ENCODE data around the gene PDSS2. TPM values are rescaled to one million over a fixed set of nuclear protein-coding genes. Genes with fewer than 3 reads are reported as not detected.

The PDSS2 gene
- total and polyA plus RNA-seq, 11 donors = 7.2 to 24.4 (median 14.4) TPM

DNA sequence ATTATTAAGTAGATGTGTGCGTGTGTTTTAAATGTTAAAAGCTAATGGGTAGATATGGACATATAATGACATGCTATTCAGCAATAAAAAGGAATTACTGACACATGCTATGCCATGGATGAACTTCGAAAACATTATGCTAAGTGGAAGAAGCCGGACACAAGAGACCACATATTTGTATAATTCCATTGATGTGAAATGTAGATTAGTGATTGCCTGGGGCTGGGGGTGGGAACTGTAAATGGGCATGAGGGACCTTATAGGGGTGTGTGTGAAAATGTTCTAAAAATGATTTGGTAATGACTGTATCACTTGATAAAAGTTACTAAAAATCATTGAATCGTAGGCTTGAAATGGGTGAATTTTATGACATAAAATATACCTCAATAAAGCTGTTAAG lies 239.5 kb downstream of the PDSS2 start:
- H3K4me1 ChIP-seq = peaks cover 0 to 2% (median 0%) of the 10 kb centered on the region in 12 donors
- no peaks in the 10 kb centered on the region for H3K36me3 ChIP-seq
- intact Hi-C loops (cut with DNase I) = no loop called here
- ATAC-seq = no peak
- no peaks in the 10 kb centered on the region for H3K27me3 ChIP-seq
- TF ChIP-seq POLR2A (IDR thresholded peaks at IDR 0.05) = no peak
- TF ChIP-seq, protein P1, sequence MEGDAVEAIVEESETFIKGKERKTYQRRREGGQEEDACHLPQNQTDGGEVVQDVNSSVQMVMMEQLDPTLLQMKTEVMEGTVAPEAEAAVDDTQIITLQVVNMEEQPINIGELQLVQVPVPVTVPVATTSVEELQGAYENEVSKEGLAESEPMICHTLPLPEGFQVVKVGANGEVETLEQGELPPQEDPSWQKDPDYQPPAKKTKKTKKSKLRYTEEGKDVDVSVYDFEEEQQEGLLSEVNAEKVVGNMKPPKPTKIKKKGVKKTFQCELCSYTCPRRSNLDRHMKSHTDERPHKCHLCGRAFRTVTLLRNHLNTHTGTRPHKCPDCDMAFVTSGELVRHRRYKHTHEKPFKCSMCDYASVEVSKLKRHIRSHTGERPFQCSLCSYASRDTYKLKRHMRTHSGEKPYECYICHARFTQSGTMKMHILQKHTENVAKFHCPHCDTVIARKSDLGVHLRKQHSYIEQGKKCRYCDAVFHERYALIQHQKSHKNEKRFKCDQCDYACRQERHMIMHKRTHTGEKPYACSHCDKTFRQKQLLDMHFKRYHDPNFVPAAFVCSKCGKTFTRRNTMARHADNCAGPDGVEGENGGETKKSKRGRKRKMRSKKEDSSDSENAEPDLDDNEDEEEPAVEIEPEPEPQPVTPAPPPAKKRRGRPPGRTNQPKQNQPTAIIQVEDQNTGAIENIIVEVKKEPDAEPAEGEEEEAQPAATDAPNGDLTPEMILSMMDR (IDR thresholded peaks at IDR 0.05) = no peak
- no peaks in the 10 kb centered on the region for H3K9me3 ChIP-seq
- no peak overlapping the region for H3K27ac ChIP-seq
- no peak for DNase-seq
- H3K4me3 ChIP-seq = no peak overlapping the region
- 97 to 99% (median 97%) methylated on average over 4 of the region's 4 CpGs for WGBS, 4 donors

DNA sequence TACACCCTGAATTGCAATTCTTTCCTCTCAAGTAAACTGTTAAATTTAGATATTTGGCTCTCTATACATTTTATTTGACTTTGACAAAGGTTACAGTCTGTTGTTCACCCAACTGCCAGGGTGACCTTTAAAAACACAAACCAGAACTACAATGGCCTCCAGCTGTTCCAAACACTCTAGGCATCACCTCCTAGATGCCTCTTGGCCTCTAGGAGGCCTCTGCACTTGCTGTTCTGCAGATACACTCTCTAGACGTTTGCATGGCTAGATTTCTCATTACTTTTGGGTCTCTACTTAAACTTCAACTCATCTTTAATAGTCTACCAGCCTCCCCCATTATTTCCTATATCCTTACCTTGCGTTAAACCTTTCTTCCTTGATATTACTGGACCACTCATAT lies 241.2 kb downstream of the PDSS2 start:
- H3K4me3 ChIP-seq = no peak overlapping the region
- no peaks in the 10 kb centered on the region for H3K9me3 ChIP-seq
- H3K36me3 ChIP-seq = no peaks in the 10 kb centered on the region
- no peak for TF ChIP-seq POLR2A (IDR thresholded peaks at IDR 0.05)
- TF ChIP-seq, protein P1 (IDR thresholded peaks at IDR 0.05) = no peak
- intact Hi-C loops (cut with DNase I) = no loop called here
- H3K4me1 ChIP-seq = peaks cover 0 to 2% (median 0%) of the 10 kb centered on the region in 12 donors
- no peaks in the 10 kb centered on the region for H3K27me3 ChIP-seq
- 49 to 61% (median 55%) methylated on average over 2 of the region's 2 CpGs for WGBS, 4 donors
- DNase-seq = no peak
- no peak overlapping the region for H3K27ac ChIP-seq
- ATAC-seq = no peak

DNA sequence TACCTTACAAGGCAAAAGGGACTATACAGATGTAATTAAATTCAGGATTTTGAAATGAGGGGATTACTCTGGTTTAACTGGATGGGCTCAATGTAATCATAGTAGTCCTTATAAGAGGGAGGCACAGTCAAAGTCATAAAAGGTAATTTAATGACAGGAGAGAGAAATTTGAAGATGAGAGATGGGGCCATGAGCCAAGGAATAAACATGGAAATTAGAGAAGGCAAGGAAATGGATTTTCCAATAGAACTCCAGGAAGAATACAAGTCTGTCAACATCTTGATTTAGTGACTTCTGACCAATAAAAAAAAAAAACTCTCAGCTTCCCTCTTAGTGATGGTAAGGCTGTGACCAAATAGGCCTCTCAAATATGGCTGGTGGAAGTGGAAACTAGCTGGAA lies 242.1 kb downstream of the PDSS2 start:
- Histone ChIP-seq H3K9me3 (no peaks in the 10 kb centered on the region), H3K27me3 (no peaks in the 10 kb centered on the region), H3K36me3 (no peaks in the 10 kb centered on the region), H3K4me3 (no peak overlapping the region), H3K27ac (no peak overlapping the region), H3K4me1 (peaks cover 0 to 2% (median 0%) of the 10 kb centered on the region in 12 donors)
- TF ChIP-seq, protein P1 (IDR thresholded peaks at IDR 0.05) = no peak
- TF ChIP-seq POLR2A (IDR thresholded peaks at IDR 0.05) = no peak
- intact Hi-C loops (cut with DNase I) = no loop called here
- DNase-seq = no peak
- no peak for ATAC-seq

DNA sequence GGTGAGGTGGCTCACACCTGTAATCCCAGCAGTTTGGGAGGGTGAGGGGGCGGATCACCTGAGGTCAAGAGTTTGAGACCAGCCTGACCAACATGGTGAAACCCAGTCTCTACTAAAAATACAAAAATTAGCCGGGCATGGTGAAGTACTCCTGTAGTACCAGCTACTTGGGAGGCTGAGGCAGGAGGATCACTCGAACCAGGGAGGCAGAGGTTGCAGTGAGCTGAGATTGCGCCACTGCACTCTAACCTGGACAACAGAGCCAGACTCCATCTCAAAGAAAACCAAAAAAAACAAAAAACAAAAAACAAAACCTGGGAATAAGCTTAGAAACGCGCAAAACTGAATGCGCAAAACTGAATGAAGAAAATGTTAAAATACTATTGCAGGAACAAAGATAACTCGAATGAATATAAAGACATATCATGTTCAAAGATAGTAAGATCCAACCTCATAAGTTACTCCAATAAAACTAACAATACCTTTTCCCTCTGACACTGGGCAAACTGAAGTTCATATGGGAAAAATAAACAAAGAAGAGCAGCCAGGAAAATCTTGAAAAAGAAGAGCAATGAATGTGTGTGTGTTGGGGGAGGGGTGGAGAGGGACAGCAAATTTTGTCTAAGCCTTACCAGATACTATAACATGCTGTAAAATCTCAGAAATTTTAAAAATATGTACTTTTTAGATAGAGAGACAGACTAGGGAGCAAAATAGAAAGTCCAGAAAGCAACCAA lies 243.0 kb downstream of the PDSS2 start:
- no peak for ATAC-seq
- H3K27ac ChIP-seq = no peak overlapping the region
- H3K27me3 ChIP-seq = no peaks in the 10 kb centered on the region
- H3K36me3 ChIP-seq = no peaks in the 10 kb centered on the region
- WGBS, 4 donors = 84 to 91% (median 88%) methylated on average over 8 of the region's 8 CpGs
- peaks cover 0 to 2% (median 0%) of the 10 kb centered on the region in 12 donors for H3K4me1 ChIP-seq
- intact Hi-C loops (cut with DNase I) = no loop called here
- H3K9me3 ChIP-seq = no peaks in the 10 kb centered on the region
- H3K4me3 ChIP-seq = no peak overlapping the region
- TF ChIP-seq, protein P1 (IDR thresholded peaks at IDR 0.05) = no peak
- TF ChIP-seq POLR2A (IDR thresholded peaks at IDR 0.05) = no peak
- DNase-seq = no peak

Measured in heart left ventricle (tissue), 16 donors.